ENCODE measurements around the gene SPON2.

- no peak for TF ChIP-seq CEBPB (IDR thresholded peaks at IDR 0.05; ENCODE audit: low read depth, low read length)
- TF ChIP-seq, protein P1, sequence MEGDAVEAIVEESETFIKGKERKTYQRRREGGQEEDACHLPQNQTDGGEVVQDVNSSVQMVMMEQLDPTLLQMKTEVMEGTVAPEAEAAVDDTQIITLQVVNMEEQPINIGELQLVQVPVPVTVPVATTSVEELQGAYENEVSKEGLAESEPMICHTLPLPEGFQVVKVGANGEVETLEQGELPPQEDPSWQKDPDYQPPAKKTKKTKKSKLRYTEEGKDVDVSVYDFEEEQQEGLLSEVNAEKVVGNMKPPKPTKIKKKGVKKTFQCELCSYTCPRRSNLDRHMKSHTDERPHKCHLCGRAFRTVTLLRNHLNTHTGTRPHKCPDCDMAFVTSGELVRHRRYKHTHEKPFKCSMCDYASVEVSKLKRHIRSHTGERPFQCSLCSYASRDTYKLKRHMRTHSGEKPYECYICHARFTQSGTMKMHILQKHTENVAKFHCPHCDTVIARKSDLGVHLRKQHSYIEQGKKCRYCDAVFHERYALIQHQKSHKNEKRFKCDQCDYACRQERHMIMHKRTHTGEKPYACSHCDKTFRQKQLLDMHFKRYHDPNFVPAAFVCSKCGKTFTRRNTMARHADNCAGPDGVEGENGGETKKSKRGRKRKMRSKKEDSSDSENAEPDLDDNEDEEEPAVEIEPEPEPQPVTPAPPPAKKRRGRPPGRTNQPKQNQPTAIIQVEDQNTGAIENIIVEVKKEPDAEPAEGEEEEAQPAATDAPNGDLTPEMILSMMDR (conservative IDR thresholded peaks at IDR 0.05; ENCODE audit: low read depth, low read length), result no peak
Measured at GRCh38 chr4:1207157-1207470, 34.7 kb upstream of the SPON2 start.

All from IMR-90 (cell line).